ENCODE results near the gene CHIT1. TPM values are rescaled to one million over a fixed set of nuclear protein-coding genes. Genes with fewer than 3 reads are reported as not detected.

CHIT1 gene
- not detected in 5 replicates for total RNA-seq (2022; extraction: Qiagen RNA extraction)

GRCh38 chr1:203229471-203230135 is at the start of gene CHIT1:
Gene CHIT1, minus strand, starts transcription at chr1:203229673. Its CDS starts 37 bp downstream, at chr1:203229636.

GRCh38 chr1:203186446-203187303 is 42.8 kb downstream of the CHIT1 start, which contains the start of gene CHI3L1:
Gene CHI3L1, minus strand, starts transcription at chr1:203186704. Its CDS starts 81 bp downstream, at chr1:203186623.

GRCh38 chr1:203175237-203175826 is 54.1 kb downstream of the CHIT1 start, which contains the start of gene MYBPH:
Gene MYBPH, minus strand, starts transcription at chr1:203175826. Its CDS starts 71 bp downstream, at chr1:203175755.

Other genes with a start within 250 kb of the CHIT1 start
- gene TMEM183A, start 222.3 kb downstream of the CHIT1 start, total RNA-seq (2022; extraction: Qiagen RNA extraction), result 46.2 to 48.0 TPM (median 46.8 TPM) in 5 replicates
- gene PPFIA4, start 203.2 kb downstream of the CHIT1 start, total RNA-seq (2022; extraction: Qiagen RNA extraction), result 0.27 to 1.1 TPM (median 0.31 TPM) in 5 replicates
- gene MYOG, start 143.7 kb downstream of the CHIT1 start, total RNA-seq (2022; extraction: Qiagen RNA extraction), result not detected in 5 replicates
- gene ADORA1, start 101.9 kb downstream of the CHIT1 start, total RNA-seq (2022; extraction: Qiagen RNA extraction), result 0.51 to 0.61 TPM (median 0.56 TPM) in 5 replicates
- not detected in 5 replicates for gene MYBPH, start 53.8 kb downstream of the CHIT1 start, total RNA-seq (2022; extraction: Qiagen RNA extraction)
- 0.11 TPM in 1 of 5 replicates, not detected in the others for gene CHI3L1, start 43.0 kb downstream of the CHIT1 start, total RNA-seq (2022; extraction: Qiagen RNA extraction)
- gene BTG2, start 75.8 kb upstream of the CHIT1 start, total RNA-seq (2022; extraction: Qiagen RNA extraction), result 10.5 to 14.5 TPM (median 14.2 TPM) in 5 replicates
- 0.05 to 0.19 TPM in 2 of 5 replicates, not detected in the others for gene FMOD, start 121.4 kb upstream of the CHIT1 start, total RNA-seq (2022; extraction: Qiagen RNA extraction)
- gene PRELP, start 246.1 kb upstream of the CHIT1 start, total RNA-seq (2022; extraction: Qiagen RNA extraction), result 0.01 TPM in 2 of 5 replicates, not detected in the others

All from A549 treated with AZD2906 at 1 μM for 4 hours (cell line).